H1 (cell line): ENCODE measurements around the gene XYLB. TPM values are rescaled to one million over a fixed set of nuclear protein-coding genes. Genes with fewer than 3 reads are reported as not detected.

ENCODE experiments used
- CTCF ChIA-PET: fragments of 300-600 bp; sonication (Branson Sonifier 250); formaldehyde crosslinking; loops from one replicate; lab custom pipeline; 2021; ENCODE audit not compliant: partially characterized antibody; lab: Charles Lee
- POLR2A ChIA-PET: fragments of 300-600 bp; sonication (Branson Sonifier 250); formaldehyde crosslinking; loops from one replicate; lab custom pipeline; 2021; ENCODE audit warnings: inconsistent platforms; ENCODE audit not compliant: partially characterized antibody; lab: Charles Lee
- DNase-seq, 2 experiments: peaks; one replicate each; pipeline versions ENCODE4 v3.0.0 to v3.0.0-alpha.2; 2010 to 2022; ENCODE audit warnings: low spot score in 2 of 2, low read depth in 1 of 2, mixed read lengths in 1 of 2
- FAIRE-seq: peaks from 2 replicates; lab custom pipeline; 2011; peaks lifted over from hg19 to GRCh38; lab: Jason Lieb, UNC
- H2AFZ ChIP-seq: 2 replicates; pipeline ENCODE4 v1.8.1; 2012; ENCODE audit warnings: low read length, inconsistent platforms
- H2AK5ac ChIP-seq: 2 replicates; pipeline ENCODE4 v1.6.1; 2013; ENCODE audit warnings: low read depth, low read length
- H2BK120ac ChIP-seq: replicated peaks from 2 replicates; pipeline ENCODE3; 2013; ENCODE audit warnings: low read depth, low read length, inconsistent platforms
- H2BK12ac ChIP-seq: 2 replicates; pipeline ENCODE4 v1.6.1; 2013; ENCODE audit warnings: low read depth, low read length
- H2BK15ac ChIP-seq: 2 replicates; pipeline ENCODE4 v1.6.1; 2013; ENCODE audit warnings: low read length
- H2BK20ac ChIP-seq: 2 replicates; pipeline ENCODE4 v1.6.1; 2013; ENCODE audit warnings: low read length
- H2BK5ac ChIP-seq: 2 replicates; pipeline ENCODE4 v1.6.1; 2013; ENCODE audit warnings: low read depth, low read length
- H3K14ac ChIP-seq: 2 replicates; pipeline ENCODE4 v1.6.1; 2013; ENCODE audit warnings: inconsistent platforms; ENCODE audit not compliant: insufficient read length
- H3K18ac ChIP-seq: 2 replicates; pipeline ENCODE4 v1.6.1; 2013; ENCODE audit warnings: low read length; ENCODE audit errors: extremely low read depth
- H3K23ac ChIP-seq: 2 replicates; pipeline ENCODE4 v1.6.1; 2013; ENCODE audit warnings: inconsistent platforms; ENCODE audit not compliant: insufficient read length
- H3K23me2 ChIP-seq: 2 replicates; pipeline ENCODE4 v1.6.1; 2013; ENCODE audit warnings: low read depth, low read length
- H3K27ac ChIP-seq: 2 replicates; pipeline ENCODE4 v1.6.1; 2011; ENCODE audit warnings: low read depth, low read length, inconsistent platforms
- H3K27me3 ChIP-seq, 4 experiments: replicated peaks in 1 of 4; 1 replicate in 1 of 4; 2 replicates in 3 of 4; pipeline versions ENCODE4 v1.6.1 to v1.8.1; 2011 to 2013; ENCODE audit warnings: low read length in 3 of 4, mild to moderate bottlenecking in 3 of 4, inconsistent platforms in 2 of 4, mixed read lengths in 2 of 4, moderate library complexity in 1 of 4; ENCODE audit not compliant: control insufficient read depth in 3 of 4, insufficient read depth in 3 of 4; ENCODE audit errors: extremely low read depth in 1 of 4
- H3K36me3 ChIP-seq, 4 experiments: 2 replicates each; pipeline versions ENCODE4 v1.6.1 to v1.8.1; 2011 to 2013; ENCODE audit warnings: mild to moderate bottlenecking in 4 of 4, low read length in 3 of 4, moderate library complexity in 2 of 4, control low read depth in 1 of 4, inconsistent platforms in 1 of 4; ENCODE audit not compliant: insufficient read depth in 4 of 4, control insufficient read depth in 2 of 4
- H3K4ac ChIP-seq: replicated peaks from 2 replicates; pipeline ENCODE3; 2013; ENCODE audit warnings: low read length, low read depth, mixed read lengths, inconsistent platforms; ENCODE audit not compliant: insufficient read length
- H3K4me1 ChIP-seq, 4 experiments: replicated peaks in 1 of 4; 1 replicate in 1 of 4; 2 replicates in 3 of 4; pipeline versions ENCODE4 v1.6.1 to v1.8.1; 2011 to 2013; ENCODE audit warnings: low read length in 3 of 4, inconsistent platforms in 2 of 4, mixed read lengths in 1 of 4; ENCODE audit not compliant: insufficient read depth in 4 of 4, control insufficient read depth in 3 of 4
- H3K4me2 ChIP-seq, 2 experiments: 2 replicates each; pipeline versions ENCODE4 v1.6.1 to v1.8.1; 2011 to 2013; ENCODE audit warnings: low read depth in 2 of 2, low read length in 2 of 2, control low read depth in 1 of 2, inconsistent platforms in 1 of 2, mild to moderate bottlenecking in 1 of 2; ENCODE audit not compliant: insufficient read depth in 1 of 2
- H3K4me3 ChIP-seq, 4 experiments: fragments of 200-600, 300-600 bp in 1 of 4; sonication (generic), shearing (Covaris generic), sonication (Bioruptor Twin) in 1 of 4; 2 replicates each; pipeline versions ENCODE4 v1.5.1 to v1.8.1; 2011 to 2016; ENCODE audit warnings: low read length in 4 of 4, low read depth in 3 of 4, control low read depth in 2 of 4, inconsistent platforms in 2 of 4, mild to moderate bottlenecking in 2 of 4, mixed read lengths in 1 of 4, moderate library complexity in 1 of 4; ENCODE audit not compliant: insufficient read depth in 2 of 4; ENCODE audit errors: extremely low read depth in 1 of 4
- H3K56ac ChIP-seq: replicated peaks from 2 replicates; pipeline ENCODE3; 2013; ENCODE audit warnings: low read depth, mild to moderate bottlenecking, mixed read lengths, low read length, inconsistent platforms; ENCODE audit not compliant: insufficient read length
- H3K79me1 ChIP-seq: 2 replicates; pipeline ENCODE4 v1.6.1; 2013; ENCODE audit warnings: low read depth, low read length, control low read depth
- H3K79me2 ChIP-seq, 2 experiments: 2 replicates each; pipeline versions ENCODE4 v1.6.1 to v1.8.1; 2012 to 2013; ENCODE audit warnings: low read length in 2 of 2, mild to moderate bottlenecking in 2 of 2, inconsistent platforms in 1 of 2; ENCODE audit not compliant: insufficient read depth in 2 of 2, control insufficient read depth in 1 of 2
- H3K9ac ChIP-seq, 4 experiments: replicated peaks in 1 of 4; 1 replicate in 1 of 4; 2 replicates in 3 of 4; pipeline versions ENCODE4 v1.6.1 to v1.8.1; 2011 to 2013; ENCODE audit warnings: low read depth in 3 of 4, low read length in 3 of 4, control low read depth in 2 of 4, mild to moderate bottlenecking in 2 of 4, moderate library complexity in 2 of 4, inconsistent platforms in 1 of 4; ENCODE audit errors: extremely low read depth in 1 of 4
- H3K9me3 ChIP-seq, 2 experiments: 2 replicates each; pipeline versions ENCODE4 v1.6.1 to v1.8.1; 2012 to 2013; ENCODE audit warnings: mild to moderate bottlenecking in 2 of 2, moderate library complexity in 2 of 2, control low read depth in 1 of 2, inconsistent platforms in 1 of 2, low read depth in 1 of 2, low read length in 1 of 2, mixed read lengths in 1 of 2; ENCODE audit not compliant: insufficient read depth in 2 of 2
- H4K20me1 ChIP-seq, 2 experiments: replicated peaks in 1 of 2; 2 replicates each; pipeline versions ENCODE3 to v1.8.1; 2011 to 2013; ENCODE audit warnings: inconsistent platforms in 2 of 2, low read length in 2 of 2, mild to moderate bottlenecking in 1 of 2; ENCODE audit not compliant: insufficient read depth in 2 of 2, control insufficient read depth in 1 of 2
- H4K5ac ChIP-seq: 2 replicates; pipeline ENCODE4 v1.6.1; 2013; ENCODE audit warnings: low read length, low read depth, mixed read lengths, inconsistent platforms; ENCODE audit not compliant: insufficient read length
- H4K8ac ChIP-seq: 2 replicates; pipeline ENCODE4 v1.8.0; 2013; ENCODE audit warnings: mild to moderate bottlenecking, moderate library complexity, low read length, inconsistent platforms; ENCODE audit not compliant: insufficient read depth; ENCODE audit errors: extremely low read depth
- H4K91ac ChIP-seq: replicated peaks from 2 replicates; pipeline ENCODE3; 2013; ENCODE audit warnings: low read length, mixed read lengths, inconsistent platforms; ENCODE audit not compliant: insufficient read length
- ASH2L ChIP-seq: fragments of 200-600, 300-600 bp; sonication (generic); IDR thresholded peaks from one replicate; pipeline ENCODE4 v1.7.1; 2017; ENCODE audit warnings: low read length
- EP300 ChIP-seq, 2 experiments: IDR thresholded peaks; 1 replicate in 1 of 2; 2 replicates in 1 of 2; pipeline ENCODE4 v1.6.1; 2011 to 2012; ENCODE audit warnings: low read depth in 2 of 2, low read length in 2 of 2, mild to moderate bottlenecking in 2 of 2, borderline replicate concordance in 1 of 2, inconsistent platforms in 1 of 2, moderate library complexity in 1 of 2
- SIN3A ChIP-seq, 2 experiments: IDR thresholded peaks in 1 of 2; conservative IDR thresholded peaks in 1 of 2; 2 replicates each; pipeline ENCODE4 v1.6.1; 2011 to 2012; ENCODE audit warnings: low read length in 2 of 2, improper control_type of control experiment in 1 of 2, low read depth in 1 of 2, mild to moderate bottlenecking in 1 of 2
- WGBS, 2 experiments: shearing (Covaris generic) in 1 of 2; methylation state at CpG; one replicate each; pipeline versions ENCODE4 v1.1.6 to v1.1.7; 2013 to 2015; ENCODE audit warnings: low lambda C conversion rate in 2 of 2, mixed read lengths in 2 of 2, inconsistent platforms in 1 of 2, low coverage in 1 of 2, missing lambda C conversion rate in 1 of 2; ENCODE audit not compliant: insufficient replicate concordance in 2 of 2, insufficient coverage in 1 of 2, insufficient read length in 1 of 2; ENCODE audit errors: extremely low coverage in 1 of 2, missing lambda C conversion rate in 1 of 2; 5-methylcytosine and 5-hydroxymethylcytosine counted together
- polyA plus RNA-seq, 7 experiments: library from polyadenylated mRNA; depleted of rRNA in 3 of 7; stranded (reverse) in 5 of 7; unstranded in 2 of 7; fragments of >200 nt in 5 of 7; fragments of 200-250 nt in 2 of 7; gene quantifications; 1 replicate in 5 of 7; 2 replicates in 1 of 7; 4 replicates in 1 of 7; pipeline versions ENCODE4 v1.2.1 to v1.2.3, GENCODE V29; 2011 to 2013; ENCODE audit warnings: missing spikeins in 2 of 7, mixed read lengths in 2 of 7
- total RNA-seq: library from RNA; stranded (reverse); fragmentation: NEBNext Ultra II Directional; extraction: Animal tissue kit (Norgen Biotek cat#: 25700); gene quantifications from 2 replicates; pipeline ENCODE4 v1.2.1, GENCODE V29; 2021

The XYLB gene
- total and polyA plus RNA-seq, 2 of the 8 experiments (the other 6 are each of a cell fraction or from before 2014, with no cell fraction given): 1.7 to 5.5 TPM

- Histone ChIP-seq H4K8ac (no peak overlapping the region), H2BK5ac (no peak overlapping the region), H2BK12ac (no peak overlapping the region), H2BK120ac (no peak overlapping the region), H3K4ac (no peak overlapping the region), H3K9ac (no peak overlapping the region), H2AK5ac (no peak overlapping the region), H3K4me3 (no peak overlapping the region), H3K4me1 (no peaks in the 10 kb centered on the region; a peak in 1 of 7 replicates), H3K14ac (no peak overlapping the region), H3K79me2 (no peaks in the 10 kb centered on the region), H3K18ac (no peak overlapping the region), H2BK15ac (no peak overlapping the region), H3K23me2 (no peaks in the 10 kb centered on the region; the same call in 1 of the 2 replicates), H2BK20ac (no peak overlapping the region), H2AFZ (no peak overlapping the region), H4K5ac (no peak overlapping the region), H3K27me3 (no peaks in the 10 kb centered on the region), H4K20me1 (no peaks in the 10 kb centered on the region), H3K36me3 (no peaks in the 10 kb centered on the region), H3K27ac (no peak overlapping the region; the same call in 1 of the 2 replicates), H3K4me2 (no peak overlapping the region), H4K91ac (no peak overlapping the region), H3K79me1 (no peaks in the 10 kb centered on the region), H3K56ac (no peak overlapping the region), H3K9me3 (no peaks in the 10 kb centered on the region; a peak in 1 of 4 replicates), H3K23ac (no peak overlapping the region)
- no peak for FAIRE-seq
- 90% methylated on average over 12 of the region's 12 CpGs; no CpG with 5 or more reads in 1 of the 2 experiments for WGBS, 2 experiments
- DNase-seq: no peak
- POLR2A ChIA-PET: no interaction called here
- CTCF ChIA-PET: interaction anchor here (1.4 to 5.0 kb wide), 3 partner anchors 10 to 26 kb away, joined by 4 to 41 read pairs (median 5); partner anchors contain the start of gene SLC22A14
- TF ChIP-seq SIN3A (conservative IDR thresholded peaks at IDR 0.05 in 1 of 2, IDR thresholded peaks at IDR 0.05 in 1 of 2; ENCODE audit: low read depth in 1 of 2, low read length in 2 of 2) (no peak), ASH2L (no peak), EP300 (IDR thresholded peaks at IDR 0.05; ENCODE audit: borderline replicate concordance in 1 of 2, low read depth in 2 of 2, low read length in 2 of 2) (no peak)
Measured at GRCh38 chr3:38307599-38307998, 39.0 kb upstream of the XYLB start.
